Mucosa of rectum (tissue), 2 donors: Measurements from ENCODE around the gene ERICH3.

Experiments used
- H3K27ac ChIP-seq, 2 donors: one replicate each; pipeline ENCODE4 v1.7.0; 2013; ENCODE audit warnings: inconsistent platforms in 2 of 2, low read depth in 2 of 2, low read length in 2 of 2
- H3K27me3 ChIP-seq, 2 donors: one replicate each; pipeline ENCODE4 v1.7.0; 2013; ENCODE audit warnings: low read length in 2 of 2; ENCODE audit not compliant: control insufficient read depth in 2 of 2, insufficient read depth in 2 of 2
- H3K36me3 ChIP-seq, 2 donors: one replicate each; pipeline ENCODE4 v1.7.0; 2013; ENCODE audit warnings: low read length in 2 of 2; ENCODE audit not compliant: control insufficient read depth in 2 of 2, insufficient read depth in 2 of 2
- H3K4me1 ChIP-seq, 2 donors: one replicate each; pipeline ENCODE4 v1.7.0; 2013; ENCODE audit warnings: low read length in 2 of 2, mild to moderate bottlenecking in 1 of 2; ENCODE audit not compliant: control insufficient read depth in 2 of 2, insufficient read depth in 2 of 2
- H3K4me3 ChIP-seq, 2 donors: one replicate each; pipeline ENCODE4 v1.7.0; 2013; ENCODE audit warnings: low read length in 2 of 2
- H3K9ac ChIP-seq, 2 donors: one replicate each; pipeline ENCODE4 v1.7.0; 2013; ENCODE audit warnings: low read length in 2 of 2, low read depth in 1 of 2, mild to moderate bottlenecking in 1 of 2
- H3K9me3 ChIP-seq, 2 donors: one replicate each; pipeline ENCODE4 v1.7.0; 2013; ENCODE audit warnings: low read length in 2 of 2; ENCODE audit not compliant: control insufficient read depth in 2 of 2
- donor health status: healthy.
- donor health status: Normal muscosa, but diverticular disease.

ERICH3 gene

GRCh38 chr1:74629283-74629682, 44.3 kb downstream of the ERICH3 start:
- no peak overlapping the region for H3K4me3 ChIP-seq
- no peaks in the 10 kb centered on the region for H3K9me3 ChIP-seq
- H3K4me1 ChIP-seq: no peaks in the 10 kb centered on the region
- no peaks in the 10 kb centered on the region for H3K27me3 ChIP-seq
- no peaks in the 10 kb centered on the region for H3K36me3 ChIP-seq
- no peak overlapping the region for H3K9ac ChIP-seq
- no peak overlapping the region for H3K27ac ChIP-seq

GRCh38 chr1:74623716-74624115, 49.9 kb downstream of the ERICH3 start:
- no peak overlapping the region for H3K27ac ChIP-seq
- no peak overlapping the region for H3K4me3 ChIP-seq
- no peaks in the 10 kb centered on the region for H3K36me3 ChIP-seq

GRCh38 chr1:74620242-74620641, 53.4 kb downstream of the ERICH3 start:
- Histone ChIP-seq H3K9me3 (no peaks in the 10 kb centered on the region), H3K9ac (no peak overlapping the region), H3K4me3 (no peak overlapping the region), H3K36me3 (no peaks in the 10 kb centered on the region), H3K4me1 (no peaks in the 10 kb centered on the region), H3K27ac (no peak overlapping the region), H3K27me3 (no peaks in the 10 kb centered on the region)

More at GRCh38 chr1:74623716-74624115, 49.9 kb downstream of the ERICH3 start:
- Histone ChIP-seq H3K9me3 (no peaks in the 10 kb centered on the region), H3K27me3 (no peaks in the 10 kb centered on the region), H3K4me1 (no peaks in the 10 kb centered on the region), H3K9ac (no peak overlapping the region)

GRCh38 chr1:74618974-74619373, 54.6 kb downstream of the ERICH3 start:
- Histone ChIP-seq H3K4me3 (no peak overlapping the region), H3K9ac (no peak overlapping the region), H3K27me3 (no peaks in the 10 kb centered on the region), H3K36me3 (no peaks in the 10 kb centered on the region), H3K4me1 (no peaks in the 10 kb centered on the region), H3K27ac (no peak overlapping the region), H3K9me3 (no peaks in the 10 kb centered on the region)

GRCh38 chr1:74613894-74614293, 59.7 kb downstream of the ERICH3 start:
- Histone ChIP-seq H3K27me3 (no peaks in the 10 kb centered on the region), H3K4me3 (no peak overlapping the region), H3K9ac (no peak overlapping the region), H3K9me3 (no peaks in the 10 kb centered on the region), H3K36me3 (no peaks in the 10 kb centered on the region), H3K27ac (no peak overlapping the region), H3K4me1 (no peaks in the 10 kb centered on the region)

- H3K4me3 ChIP-seq: no peak overlapping the region
- H3K4me1 ChIP-seq: no peaks in the 10 kb centered on the region
- H3K9me3 ChIP-seq: no peaks in the 10 kb centered on the region
- no peak overlapping the region for H3K9ac ChIP-seq
- no peak overlapping the region for H3K27ac ChIP-seq
- no peaks in the 10 kb centered on the region for H3K36me3 ChIP-seq
- H3K27me3 ChIP-seq: no peaks in the 10 kb centered on the region
These were observed 61.7 kb downstream of the ERICH3 start for GRCh38 chr1:74611887-74612286.

- Histone ChIP-seq H3K4me1 (no peaks in the 10 kb centered on the region), H3K27ac (no peak overlapping the region), H3K27me3 (no peaks in the 10 kb centered on the region), H3K4me3 (no peak overlapping the region), H3K36me3 (no peaks in the 10 kb centered on the region), H3K9ac (no peak overlapping the region), H3K9me3 (no peaks in the 10 kb centered on the region)
These were observed 62.6 kb downstream of the ERICH3 start for GRCh38 chr1:74610961-74611360.

GRCh38 chr1:74609810-74610371, 63.7 kb downstream of the ERICH3 start:
- Histone ChIP-seq H3K9me3 (no peaks in the 10 kb centered on the region), H3K9ac (no peak overlapping the region), H3K27me3 (no peaks in the 10 kb centered on the region), H3K4me3 (no peak overlapping the region), H3K4me1 (no peaks in the 10 kb centered on the region), H3K27ac (no peak overlapping the region), H3K36me3 (no peaks in the 10 kb centered on the region)

GRCh38 chr1:74596717-74597116, 76.9 kb downstream of the ERICH3 start:
- H3K9ac ChIP-seq: no peak overlapping the region
- H3K36me3 ChIP-seq: no peaks in the 10 kb centered on the region
- H3K9me3 ChIP-seq: no peaks in the 10 kb centered on the region
- no peaks in the 10 kb centered on the region for H3K27me3 ChIP-seq
- no peak overlapping the region for H3K4me3 ChIP-seq
- H3K27ac ChIP-seq: no peak overlapping the region
- H3K4me1 ChIP-seq: no peaks in the 10 kb centered on the region

- no peaks in the 10 kb centered on the region for H3K9me3 ChIP-seq
- no peaks in the 10 kb centered on the region for H3K36me3 ChIP-seq
- no peak overlapping the region for H3K27ac ChIP-seq
- H3K4me1 ChIP-seq: no peaks in the 10 kb centered on the region
- no peak overlapping the region for H3K9ac ChIP-seq
- no peak overlapping the region for H3K4me3 ChIP-seq
- no peaks in the 10 kb centered on the region for H3K27me3 ChIP-seq
These were observed 79.4 kb downstream of the ERICH3 start for GRCh38 chr1:74593887-74594866.
